ENCODE measurements around the gene ACACA. TPM values are rescaled to one million over a fixed set of nuclear protein-coding genes. Genes with fewer than 3 reads are reported as not detected.

ACACA gene
- total RNA-seq, 1 experiment from 2014 or later = 33.0 TPM

DNA sequence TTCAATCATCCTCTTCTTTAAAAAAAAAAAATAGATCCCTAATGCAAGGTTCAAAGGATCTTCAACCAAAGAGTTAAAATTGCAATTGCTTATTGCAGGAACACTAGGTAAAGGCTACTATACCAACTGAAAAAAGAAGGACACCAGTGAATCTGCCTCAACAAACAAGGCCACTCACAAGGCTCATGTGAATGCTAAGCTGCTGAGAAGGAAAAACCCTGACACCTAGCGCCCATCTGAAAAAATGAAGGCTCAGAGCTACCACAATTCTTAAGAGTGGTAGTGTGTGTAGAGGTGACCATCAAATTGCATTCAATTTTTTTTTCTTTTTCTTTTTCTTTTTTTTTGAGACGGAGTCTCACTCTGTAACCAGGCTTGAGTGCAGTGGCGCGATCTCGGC is 232.4 kb downstream of the ACACA start:
- Histone ChIP-seq H3K4me2 (ENCODE audit: low read length) (no peak overlapping the region), H3K79me2 (ENCODE audit: low read length) (no peaks in the 10 kb centered on the region), H2AFZ (ENCODE audit: low read length) (no peak overlapping the region), H3K27me3 (ENCODE audit: low read length) (no peaks in the 10 kb centered on the region), H4K20me1 (ENCODE audit: low read length) (no peaks in the 10 kb centered on the region), H3K9me2 (replicated peaks; ENCODE audit: low read length) (no peaks in the 10 kb centered on the region), H3K9me3 (ENCODE audit: low read length) (no peaks in the 10 kb centered on the region), H3F3A (ENCODE audit: low read length, unreplicated experiment) (no peaks in the 10 kb centered on the region), H3K9ac (ENCODE audit: low read length) (no peak overlapping the region), H3K36me3 (ENCODE audit: low read depth, low read length) (peaks cover 21% of the 10 kb centered on the region), H3K27ac (ENCODE audit: low read length) (no peak overlapping the region), H3K4me1 (ENCODE audit: insufficient read depth, low read length) (peaks cover 2% of the 10 kb centered on the region), H3K4me3 (ENCODE audit: low read length) (no peak overlapping the region)
- ATAC-seq = peak; percentile 54
- ChIA-PET POLR2A (ENCODE audit: unreplicated experiment) (no interaction called here), CTCF (interaction anchor here (0.8 kb wide), 1 partner anchor 91 kb away, joined by 3 read pairs; no protein-coding TSS in a partner anchor)
- no TSS peak for BruUV-seq (replicated peaks)
- intact Hi-C loops (cut with micrococcal nuclease) = loop anchor here (10.0 kb wide), 1 partner anchor 51 kb away; no protein-coding TSS in a partner anchor
- DNase-seq = peak; percentile 37
- TF ChIP-seq EZH2phosphoT487 (IDR thresholded peaks at IDR 0.05; ENCODE audit: borderline replicate concordance, low read length) = no peak
- TF ChIP-seq, protein P1, sequence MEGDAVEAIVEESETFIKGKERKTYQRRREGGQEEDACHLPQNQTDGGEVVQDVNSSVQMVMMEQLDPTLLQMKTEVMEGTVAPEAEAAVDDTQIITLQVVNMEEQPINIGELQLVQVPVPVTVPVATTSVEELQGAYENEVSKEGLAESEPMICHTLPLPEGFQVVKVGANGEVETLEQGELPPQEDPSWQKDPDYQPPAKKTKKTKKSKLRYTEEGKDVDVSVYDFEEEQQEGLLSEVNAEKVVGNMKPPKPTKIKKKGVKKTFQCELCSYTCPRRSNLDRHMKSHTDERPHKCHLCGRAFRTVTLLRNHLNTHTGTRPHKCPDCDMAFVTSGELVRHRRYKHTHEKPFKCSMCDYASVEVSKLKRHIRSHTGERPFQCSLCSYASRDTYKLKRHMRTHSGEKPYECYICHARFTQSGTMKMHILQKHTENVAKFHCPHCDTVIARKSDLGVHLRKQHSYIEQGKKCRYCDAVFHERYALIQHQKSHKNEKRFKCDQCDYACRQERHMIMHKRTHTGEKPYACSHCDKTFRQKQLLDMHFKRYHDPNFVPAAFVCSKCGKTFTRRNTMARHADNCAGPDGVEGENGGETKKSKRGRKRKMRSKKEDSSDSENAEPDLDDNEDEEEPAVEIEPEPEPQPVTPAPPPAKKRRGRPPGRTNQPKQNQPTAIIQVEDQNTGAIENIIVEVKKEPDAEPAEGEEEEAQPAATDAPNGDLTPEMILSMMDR (conservative IDR thresholded peaks at IDR 0.05; ENCODE audit: low read depth, low read length) = 0 out of 2 replicates have a peak, but pooled peaks have one; percentile 36

DNA sequence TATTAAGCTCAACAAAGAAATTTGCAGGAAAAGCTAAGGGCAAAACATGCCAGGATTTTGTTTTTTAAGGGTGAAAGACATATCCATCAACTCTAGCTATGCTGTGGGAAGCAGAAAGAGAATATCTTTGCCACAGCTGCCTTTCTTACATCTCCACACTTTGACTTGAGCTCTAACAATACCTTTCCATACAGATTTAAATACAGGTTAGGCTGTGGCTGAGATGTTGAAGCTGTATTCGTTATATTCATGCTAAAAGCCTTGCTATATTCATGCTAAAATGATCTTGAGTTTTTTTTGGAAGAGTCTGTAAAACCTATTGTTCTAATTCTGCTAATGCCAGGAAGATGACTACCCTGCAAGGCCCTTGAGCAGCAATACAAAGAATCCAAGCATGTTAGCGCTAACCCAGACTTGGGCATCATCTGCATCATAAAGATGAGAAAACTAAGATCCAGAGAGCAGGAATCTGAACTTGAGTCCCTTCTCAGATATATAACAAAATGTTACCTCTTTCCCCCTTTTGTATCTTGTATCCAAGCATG is 235.7 kb downstream of the ACACA start:
- Histone ChIP-seq H3K9me3 (ENCODE audit: low read length) (no peaks in the 10 kb centered on the region), H3K36me3 (ENCODE audit: low read depth, low read length) (no peaks in the 10 kb centered on the region; the same call in 1 of the 2 replicates), H3K27me3 (ENCODE audit: low read length) (no peaks in the 10 kb centered on the region), H2AFZ (ENCODE audit: low read length) (no peak overlapping the region), H4K20me1 (ENCODE audit: low read length) (no peaks in the 10 kb centered on the region), H3K79me2 (ENCODE audit: low read length) (no peaks in the 10 kb centered on the region), H3F3A (ENCODE audit: low read length, unreplicated experiment) (no peaks in the 10 kb centered on the region), H3K4me3 (ENCODE audit: low read length) (no peak overlapping the region), H3K4me2 (ENCODE audit: low read length) (no peak overlapping the region), H3K9ac (ENCODE audit: low read length) (no peak overlapping the region), H3K4me1 (ENCODE audit: insufficient read depth, low read length) (no peaks in the 10 kb centered on the region), H3K9me2 (replicated peaks; ENCODE audit: low read length) (no peaks in the 10 kb centered on the region), H3K27ac (ENCODE audit: low read length) (no peak overlapping the region)
- no peak for ATAC-seq
- ChIA-PET CTCF (no interaction called here), POLR2A (ENCODE audit: unreplicated experiment) (no interaction called here)
- intact Hi-C loops (cut with micrococcal nuclease) = loop anchor here (10.0 kb wide), 1 partner anchor 54 kb away; no protein-coding TSS in a partner anchor
- no TSS peak for BruUV-seq (replicated peaks)
- no peak for DNase-seq
- TF ChIP-seq, protein P1 (conservative IDR thresholded peaks at IDR 0.05; ENCODE audit: low read depth, low read length) = no peak
- TF ChIP-seq EZH2 (IDR thresholded peaks at IDR 0.05; ENCODE audit: low read length, unreplicated experiment) (no peak), EZH2phosphoT487 (IDR thresholded peaks at IDR 0.05; ENCODE audit: borderline replicate concordance, low read length) (no peak)

DNA sequence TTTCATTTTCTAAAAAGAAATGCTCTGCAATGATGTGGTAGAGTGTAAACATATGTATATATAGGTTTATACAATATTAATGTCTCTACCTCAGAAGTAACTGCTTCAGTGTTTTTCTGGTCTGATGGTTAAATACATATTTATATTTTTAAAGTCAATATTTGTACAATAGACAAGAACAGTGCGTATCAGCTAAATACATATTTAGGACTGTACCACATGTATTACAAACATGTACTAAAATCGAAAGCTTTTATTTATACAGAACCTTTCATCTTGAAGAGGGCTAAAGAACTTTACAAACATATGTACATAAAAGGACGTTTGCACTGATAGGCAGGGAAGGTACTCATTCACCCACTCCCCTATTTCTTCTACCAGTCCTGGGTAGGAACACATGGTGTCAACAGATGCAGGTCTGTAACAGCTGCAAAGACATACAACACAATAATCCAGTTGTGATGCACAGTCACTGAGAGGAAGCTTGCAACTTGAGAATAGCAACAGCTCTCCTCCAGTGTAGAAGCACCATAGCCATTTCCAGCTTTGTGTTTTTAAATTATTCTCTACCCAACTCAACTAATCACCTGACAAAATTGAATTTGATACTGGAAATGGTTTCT is 237.8 kb downstream of the ACACA start:
- Histone ChIP-seq H3K4me1 (ENCODE audit: insufficient read depth, low read length) (no peaks in the 10 kb centered on the region), H3K27me3 (ENCODE audit: low read length) (no peaks in the 10 kb centered on the region), H2AFZ (ENCODE audit: low read length) (no peak overlapping the region), H3K9me3 (ENCODE audit: low read length) (no peaks in the 10 kb centered on the region), H3K9me2 (replicated peaks; ENCODE audit: low read length) (no peaks in the 10 kb centered on the region), H3K4me2 (ENCODE audit: low read length) (no peak overlapping the region), H3K79me2 (ENCODE audit: low read length) (no peaks in the 10 kb centered on the region), H4K20me1 (ENCODE audit: low read length) (no peaks in the 10 kb centered on the region), H3K27ac (ENCODE audit: low read length) (no peak overlapping the region), H3K36me3 (ENCODE audit: low read depth, low read length) (no peaks in the 10 kb centered on the region; the same call in 1 of the 2 replicates), H3K9ac (ENCODE audit: low read length) (no peak overlapping the region), H3K4me3 (ENCODE audit: low read length) (no peak overlapping the region), H3F3A (ENCODE audit: low read length, unreplicated experiment) (no peaks in the 10 kb centered on the region)
- POLR2A ChIA-PET (ENCODE audit: unreplicated experiment) = no interaction called here
- ATAC-seq (peak; percentile 38), DNase-seq (no peak)
- TF ChIP-seq EZH2 (IDR thresholded peaks at IDR 0.05; ENCODE audit: low read length, unreplicated experiment) (no peak), EZH2phosphoT487 (IDR thresholded peaks at IDR 0.05; ENCODE audit: borderline replicate concordance, low read length) (no peak)
- TF ChIP-seq, protein P1 (conservative IDR thresholded peaks at IDR 0.05; ENCODE audit: low read depth, low read length) = no peak
- intact Hi-C loops (cut with micrococcal nuclease) = no loop called here
- CTCF ChIA-PET = no interaction called here
- no TSS peak for BruUV-seq (replicated peaks)
